Measurements from ENCODE around the gene NUP210.

The NUP210 gene

GRCh38 chr3:13377021-13377420 lies 43.1 kb downstream of the NUP210 start:
- ChIA-PET POLR2A (no interaction called here), CTCF (no interaction called here)
- DNase-seq (ENCODE audit: extremely low spot score) = no peak
- TF ChIP-seq CTCF (IDR thresholded peaks at IDR 0.05; ENCODE audit: control extremely low read depth, extremely low read depth, low read depth, missing control alignments) = no peak

- no peak for TF ChIP-seq CTCF (IDR thresholded peaks at IDR 0.05; ENCODE audit: control extremely low read depth, extremely low read depth, low read depth, missing control alignments)
- CTCF ChIA-PET = no interaction called here
- DNase-seq (ENCODE audit: extremely low spot score) = no peak
- POLR2A ChIA-PET = no interaction called here
Measured at GRCh38 chr3:13376091-13376490, 44.0 kb downstream of the NUP210 start.

- ChIA-PET POLR2A (no interaction called here), CTCF (no interaction called here)
- no peak for TF ChIP-seq CTCF (IDR thresholded peaks at IDR 0.05; ENCODE audit: control extremely low read depth, extremely low read depth, low read depth, missing control alignments)
- no peak for DNase-seq (ENCODE audit: extremely low spot score)
Measured at GRCh38 chr3:13375464-13375863, 44.7 kb downstream of the NUP210 start.

- CTCF ChIA-PET = no interaction called here
- no peak for TF ChIP-seq CTCF (IDR thresholded peaks at IDR 0.05; ENCODE audit: control extremely low read depth, extremely low read depth, low read depth, missing control alignments)
- POLR2A ChIA-PET = no interaction called here
- DNase-seq (ENCODE audit: extremely low spot score) = no peak
Measured at GRCh38 chr3:13373975-13374586, 46.0 kb downstream of the NUP210 start.

GRCh38 chr3:13372656-13373055 lies 47.5 kb downstream of the NUP210 start:
- ChIA-PET CTCF (no interaction called here), POLR2A (no interaction called here)
- TF ChIP-seq CTCF (IDR thresholded peaks at IDR 0.05; ENCODE audit: control extremely low read depth, extremely low read depth, low read depth, missing control alignments) = no peak
- no peak for DNase-seq (ENCODE audit: extremely low spot score)

- no peak for TF ChIP-seq CTCF (IDR thresholded peaks at IDR 0.05; ENCODE audit: control extremely low read depth, extremely low read depth, low read depth, missing control alignments)
- ChIA-PET POLR2A (no interaction called here), CTCF (no interaction called here)
- DNase-seq (ENCODE audit: extremely low spot score) = no peak
Measured at GRCh38 chr3:13372126-13372525, 48.0 kb downstream of the NUP210 start.

All from GM10248 (cell line).